ENCODE data around the gene ELL2.

- TF ChIP-seq CTCF (IDR thresholded peaks at IDR 0.05 in 8 of 11, conservative IDR thresholded peaks at IDR 0.05 in 3 of 11) (no peak), POLR2AphosphoS5 (IDR thresholded peaks at IDR 0.05) (no peak)
Observed at GRCh38 chr5:95859661-95860060, 102.0 kb downstream of the ELL2 start.
